HCT116 (cell line): ENCODE measurements around the gene DNAH10. TPM values are rescaled to one million over a fixed set of nuclear protein-coding genes. Genes with fewer than 3 reads are reported as not detected.

Source experiments
- ATAC-seq: fragments of 200-7000 bp; cut with Tn5 transposase; 2 replicates; pipeline ENCODE4 v1.9.1; 2020; ENCODE audit warnings: mild to moderate bottlenecking, moderate library complexity
- BruUV-seq: library from RNA; stranded (reverse); fragments of 400-500 nt; replicated peaks from 2 replicates; lab custom pipeline; 2021; lab: Mats Ljungman, UMichigan
- CTCF ChIA-PET: fragments of 300-600 bp; sonication (Branson Sonifier 250); formaldehyde crosslinking; loops from one replicate; lab custom pipeline; 2021; ENCODE audit warnings: antibody characterized with exemption; lab: Charles Lee
- POLR2A ChIA-PET: fragments of 300-600, 350-600 bp; sonication (Branson Sonifier 250); formaldehyde crosslinking; loops from one replicate; lab custom pipeline; 2021; ENCODE audit warnings: antibody characterized with exemption; lab: Charles Lee
- RAD21 ChIA-PET, 2 experiments: fragments of 300-600 bp; sonication (Branson Sonifier 250); formaldehyde crosslinking; loops; one replicate each; lab custom pipeline; 2023; ENCODE audit warnings: low total read pairs in 2 of 2; ENCODE audit not compliant: uncharacterized antibody in 2 of 2, unreplicated experiment in 2 of 2, low non-redundant PET in 1 of 2; lab: Charles Lee
- DNase-seq: peaks from one replicate; pipeline ENCODE4 v3.0.0-alpha.2; 2010; ENCODE audit warnings: low read depth, low spot score
- H2AFZ ChIP-seq: fragments of 200-600 bp; shearing (Covaris generic), sonication (generic); 2 replicates; pipeline ENCODE4 v1.6.1; 2017; ENCODE audit warnings: low read depth, mixed run types, mixed read lengths, antibody characterized with exemption, low read length; ENCODE audit not compliant: poor library complexity, severe bottlenecking
- H3K27ac ChIP-seq: 2 replicates; pipeline ENCODE4 v1.5.1; 2012; ENCODE audit warnings: low read depth, low read length
- H3K27me3 ChIP-seq: fragments of 200-600 bp; sonication (generic); 2 replicates; pipeline ENCODE4 v1.6.1; 2016; ENCODE audit warnings: mixed run types, low read length, mixed read lengths; ENCODE audit not compliant: insufficient read depth
- H3K36me3 ChIP-seq, 2 experiments: fragments of 200-500 bp in 1 of 2; fragments of 200-600 bp in 1 of 2; sonication (Bioruptor generic) in 1 of 2; sonication (generic) in 1 of 2; 2 replicates each; pipeline versions ENCODE4 v1.5.1 to v1.6.1; 2014 to 2016; ENCODE audit warnings: low read length in 2 of 2, inconsistent platforms in 1 of 2, mixed read lengths in 1 of 2, mixed run types in 1 of 2; ENCODE audit not compliant: insufficient read depth in 2 of 2, control insufficient read depth in 1 of 2
- H3K4me1 ChIP-seq, 2 experiments: fragments of 200-600 bp in 1 of 2; sonication (generic) in 1 of 2; 2 replicates each; pipeline versions ENCODE4 v1.5.1 to v1.6.1; 2012 to 2017; ENCODE audit warnings: low read length in 2 of 2, inconsistent platforms in 1 of 2, mild to moderate bottlenecking in 1 of 2, mixed read lengths in 1 of 2, mixed run types in 1 of 2, moderate library complexity in 1 of 2; ENCODE audit not compliant: insufficient read depth in 2 of 2, control insufficient read depth in 1 of 2
- H3K4me2 ChIP-seq: fragments of 200-600 bp; sonication (generic); 2 replicates; pipeline ENCODE4 v1.6.1; 2017; ENCODE audit warnings: mixed run types, low read length, mixed read lengths
- H3K4me3 ChIP-seq, 2 experiments: fragments of 200-600 bp in 1 of 2; sonication (generic) in 1 of 2; replicated peaks in 1 of 2; 2 replicates each; pipeline ENCODE4 v1.5.1; 2011 to 2016; ENCODE audit warnings: low read length in 2 of 2, control low read depth in 1 of 2, low read depth in 1 of 2, mild to moderate bottlenecking in 1 of 2, mixed read lengths in 1 of 2, mixed run types in 1 of 2
- H3K79me2 ChIP-seq: fragments of 200-600 bp; sonication (generic); 2 replicates; pipeline ENCODE4 v1.6.1; 2017; ENCODE audit warnings: mild to moderate bottlenecking, mixed run types, low read length, moderate library complexity, mixed read lengths; ENCODE audit not compliant: insufficient read depth
- H3K9ac ChIP-seq: fragments of 200-600 bp; sonication (generic); 2 replicates; pipeline ENCODE4 v1.6.1; 2016; ENCODE audit warnings: low read length, mixed read lengths
- H3K9me2 ChIP-seq: fragments of 200-600 bp; sonication (generic), shearing (Covaris generic); 2 replicates; pipeline ENCODE4 v1.6.1; 2017; ENCODE audit warnings: mixed run types, mild to moderate bottlenecking, moderate library complexity; ENCODE audit not compliant: insufficient read depth
- H3K9me3 ChIP-seq, 2 experiments: fragments of 200-500 bp in 1 of 2; fragments of 200-600 bp in 1 of 2; sonication (Bioruptor generic) in 1 of 2; sonication (generic) in 1 of 2; 2 replicates each; pipeline ENCODE4 v1.6.1; 2014 to 2017; ENCODE audit warnings: low read length in 2 of 2, mixed read lengths in 2 of 2, inconsistent platforms in 1 of 2, low read depth in 1 of 2, mild to moderate bottlenecking in 1 of 2, mixed run types in 1 of 2, moderate library complexity in 1 of 2; ENCODE audit not compliant: control insufficient read depth in 1 of 2, insufficient read depth in 1 of 2
- H4K20me1 ChIP-seq: fragments of 200-600 bp; sonication (generic), shearing (Covaris generic); 2 replicates; pipeline ENCODE4 v1.6.1; 2017; ENCODE audit warnings: mixed run types, mild to moderate bottlenecking, moderate library complexity; ENCODE audit not compliant: insufficient read depth
- ATF3 ChIP-seq: IDR thresholded peaks from 2 replicates; pipeline ENCODE4 v1.6.1; 2012
- EZH2 ChIP-seq: fragments of 200-600 bp; sonication (generic); IDR thresholded peaks from 2 replicates; pipeline ENCODE4 v1.6.1; 2017; ENCODE audit warnings: antibody characterized with exemption, mixed run types
- MAX ChIP-seq: IDR thresholded peaks from 2 replicates; pipeline ENCODE4 v1.6.1; 2012
- SP1 ChIP-seq: IDR thresholded peaks from 2 replicates; pipeline ENCODE4 v1.6.1; 2012; ENCODE audit warnings: low read depth
- TCF7L2 ChIP-seq: IDR thresholded peaks from 2 replicates; pipeline ENCODE4 v1.7.0; 2011; ENCODE audit warnings: borderline replicate concordance, inconsistent platforms; ENCODE audit not compliant: insufficient read depth, insufficient read length; ENCODE audit errors: extremely low read depth
- YY1 ChIP-seq: IDR thresholded peaks from 2 replicates; pipeline ENCODE4 v1.6.1; 2011; ENCODE audit warnings: low read length, low read depth, moderate library complexity, mild to moderate bottlenecking; ENCODE audit not compliant: insufficient replicate concordance; ENCODE audit errors: extremely low read depth
- ZFX ChIP-seq: fragments of 450-650 bp; IDR thresholded peaks from 2 replicates; pipeline ENCODE4 v1.6.1; 2017
- ZNF274 ChIP-seq: fragments of 200-500 bp; sonication (Bioruptor generic); IDR thresholded peaks from 2 replicates; pipeline ENCODE4 v1.6.1; 2014; ENCODE audit warnings: mild to moderate bottlenecking, low read depth, low read length, inconsistent platforms
- intact Hi-C: fragments of 100-400 bp; cut with micrococcal nuclease; formaldehyde crosslinking; loops from 2 replicates; pipeline ENCODE4 v1.10.0; 2022
- total RNA-seq: library from RNA; stranded (reverse); gene quantifications from one replicate; pipeline ENCODE4 v1.2.1, GENCODE V29; 2021; ENCODE audit not compliant: unreplicated experiment

DNAH10 gene
- total RNA-seq, 1 experiment from 2014 or later, result 1.3 TPM

- H3K4me3 ChIP-seq, result no peak overlapping the region
- ATAC-seq, result no peak
- CTCF ChIA-PET, result no interaction called here
- RAD21 ChIA-PET, result no interaction called here
- no peaks in the 10 kb centered on the region for H3K27me3 ChIP-seq
- H3K4me1 ChIP-seq, result no peaks in the 10 kb centered on the region
- no peaks in the 10 kb centered on the region for H3K9me2 ChIP-seq
- H3K4me2 ChIP-seq, result no peak overlapping the region
- H3K79me2 ChIP-seq, result no peaks in the 10 kb centered on the region
- no peaks in the 10 kb centered on the region for H3K36me3 ChIP-seq
- intact Hi-C loops, result no loop called here
- DNase-seq, result no peak
- H3K27ac ChIP-seq, result no peak overlapping the region
- no TSS peak for BruUV-seq
- no peak overlapping the region for H3K9ac ChIP-seq
- no peak overlapping the region for H2AFZ ChIP-seq
- H4K20me1 ChIP-seq, result no peaks in the 10 kb centered on the region
- POLR2A ChIA-PET, result no interaction called here
- TF ChIP-seq ZFX (no peak), EZH2 (no peak), TCF7L2 (no peak), MAX (no peak)
- no peaks in the 10 kb centered on the region for H3K9me3 ChIP-seq
These were observed 70.0 kb downstream of the DNAH10 start for GRCh38 chr12:123832052-123832451.

GRCh38 chr12:123833830-123834229, 71.7 kb downstream of the DNAH10 start:
- H2AFZ ChIP-seq, result no peak overlapping the region
- H3K4me3 ChIP-seq, result no peak overlapping the region
- CTCF ChIA-PET, result no interaction called here
- no peaks in the 10 kb centered on the region for H3K9me2 ChIP-seq
- ATAC-seq (no peak), DNase-seq (no peak)
- no TSS peak for BruUV-seq
- H3K27me3 ChIP-seq, result no peaks in the 10 kb centered on the region
- POLR2A ChIA-PET, result no interaction called here
- H3K9ac ChIP-seq, result no peak overlapping the region
- no peaks in the 10 kb centered on the region for H3K4me1 ChIP-seq
- TF ChIP-seq ATF3 (no peak), YY1 (no peak), ZNF274 (no peak), SP1 (no peak)
- no peaks in the 10 kb centered on the region for H3K79me2 ChIP-seq
- H3K4me2 ChIP-seq, result no peak overlapping the region
- no peak overlapping the region for H3K27ac ChIP-seq
- no peaks in the 10 kb centered on the region for H4K20me1 ChIP-seq
- RAD21 ChIA-PET, result no interaction called here
- H3K9me3 ChIP-seq, result no peaks in the 10 kb centered on the region
- H3K36me3 ChIP-seq, result no peaks in the 10 kb centered on the region
- intact Hi-C loops, result no loop called here
